Measurements from ENCODE around the gene MCM8. TPM values are rescaled to one million over a fixed set of nuclear protein-coding genes. Genes with fewer than 3 reads are reported as not detected.

The MCM8 gene
- total RNA-seq, 1 experiment from 2014 or later, result 38.0 TPM

DNA sequence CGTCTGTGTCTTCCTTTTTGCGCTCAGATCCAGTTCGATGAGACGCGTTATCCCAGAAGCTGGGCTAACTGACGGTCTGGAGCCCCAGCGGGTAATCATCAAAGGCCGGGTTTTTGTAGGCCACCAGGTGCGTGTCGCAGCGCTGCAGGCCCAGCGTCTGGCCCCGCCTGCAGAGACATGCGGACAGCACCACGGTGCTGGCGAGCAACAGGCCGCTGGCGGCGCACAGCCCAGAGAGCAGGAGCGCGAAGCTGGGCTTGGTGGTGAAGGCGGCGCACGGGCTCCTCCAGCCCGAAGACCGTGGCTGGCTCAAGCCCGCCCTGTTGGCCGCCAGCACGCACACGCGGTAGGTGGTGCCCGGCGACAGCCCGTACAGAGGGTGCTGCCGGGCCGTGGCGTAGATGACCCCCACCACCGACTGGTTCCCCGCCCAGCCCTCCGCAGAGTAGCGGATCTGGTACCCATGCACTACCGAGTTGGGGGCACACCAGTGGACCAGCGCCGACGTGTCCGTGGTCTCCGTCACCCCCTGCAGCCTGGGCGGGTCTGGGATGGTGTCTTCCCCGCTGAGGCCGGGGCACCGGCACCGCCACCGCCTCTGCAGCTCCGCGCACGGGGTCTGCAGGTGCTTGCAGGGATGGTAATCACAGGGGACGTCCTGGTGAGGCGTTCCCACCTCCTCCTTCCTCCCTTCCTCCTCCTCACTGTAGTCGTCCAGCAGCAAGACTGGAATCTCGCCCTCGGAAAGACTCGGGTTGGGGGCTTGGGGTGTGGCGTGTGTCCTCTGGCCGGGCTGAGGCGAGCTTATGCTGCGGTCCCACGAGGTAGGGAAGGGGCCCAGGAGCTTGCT, 90.7 kb downstream of the MCM8 start:
- DNase-seq (ENCODE audit: low read depth), result no peak

DNA sequence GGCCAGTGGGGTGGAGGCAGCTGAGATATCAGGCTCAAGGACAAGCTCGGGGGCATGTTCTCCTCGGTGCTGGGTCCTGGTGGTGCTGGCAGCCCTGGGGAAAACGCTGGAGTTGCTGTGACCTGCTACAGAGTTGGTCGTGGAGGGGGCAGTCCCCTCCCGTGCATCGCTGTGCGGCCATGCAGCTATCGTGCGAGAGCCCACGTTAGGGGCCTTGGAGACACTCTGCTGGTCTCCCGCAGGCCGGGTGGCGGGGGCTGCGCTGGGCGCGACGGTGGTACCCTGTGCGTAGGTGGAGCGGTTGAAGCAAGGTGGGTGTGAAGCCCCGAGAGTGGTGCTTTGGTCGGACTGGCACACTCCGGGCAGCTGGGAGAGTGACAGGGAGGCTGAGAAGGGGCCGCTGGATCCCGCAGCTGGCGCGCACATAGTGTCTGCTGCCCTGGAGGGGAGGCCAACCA, 91.4 kb downstream of the MCM8 start:
- no peak for DNase-seq (ENCODE audit: low read depth)

DNA sequence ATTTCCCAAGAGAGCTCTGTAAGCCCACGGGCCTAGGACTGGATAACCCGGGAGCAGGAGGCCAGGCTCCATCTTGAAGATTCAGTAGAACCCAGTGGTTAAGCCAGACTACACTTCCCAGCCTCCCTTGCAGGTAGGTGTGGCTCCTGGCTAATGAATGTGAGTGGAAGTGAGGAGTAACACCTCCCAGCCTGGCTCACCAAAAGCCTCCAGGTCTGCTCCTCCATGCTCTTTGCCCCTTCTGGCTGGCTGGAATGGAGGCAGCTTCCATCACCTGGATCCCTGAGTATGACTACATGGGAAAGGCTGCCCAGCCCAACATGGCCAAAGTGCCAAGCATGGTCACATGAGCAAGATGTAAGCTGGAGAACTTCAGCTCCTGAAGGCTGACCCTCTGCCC, 93.7 kb downstream of the MCM8 start:
- DNase-seq (ENCODE audit: low read depth), result no peak

DNA sequence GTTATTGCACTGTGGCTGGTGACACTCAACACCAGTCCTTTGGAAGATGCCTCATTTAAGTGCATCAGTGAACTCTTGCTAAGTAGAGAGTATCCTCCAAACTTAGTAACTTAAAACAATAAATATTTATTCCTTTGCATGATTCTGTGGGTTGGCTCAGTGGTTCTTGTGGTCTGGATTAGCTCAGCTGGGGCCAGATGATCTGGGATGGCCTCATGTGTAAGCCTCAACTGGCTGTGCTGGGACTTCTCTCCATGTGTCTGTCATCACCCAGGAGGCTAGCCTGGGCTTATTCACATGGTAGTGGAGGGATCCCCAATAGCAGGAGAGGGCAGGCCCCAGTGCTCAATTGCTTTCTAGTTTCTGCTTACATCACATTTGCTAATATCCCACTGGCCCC, 95.1 kb downstream of the MCM8 start:
- DNase-seq (ENCODE audit: low read depth), result no peak

- DNase-seq (ENCODE audit: low read depth), result no peak
Observed at GRCh38 chr20:6046432-6046831, 96.0 kb downstream of the MCM8 start.

GRCh38 chr20:6048391-6048790, 97.9 kb downstream of the MCM8 start:
- no peak for DNase-seq (ENCODE audit: low read depth)

Other genes starting within 250 kb of the MCM8 start
- gene SHLD1, start 200.3 kb upstream of the MCM8 start, total RNA-seq (2014; rRNA removed; shearing (Covaris generic)), result 2.8 and 3.0 TPM in 2 replicates
- 0.42 and 1.5 TPM in 2 replicates for gene CHGB, start 39.1 kb upstream of the MCM8 start, total RNA-seq (2014; rRNA removed; shearing (Covaris generic))
- gene TRMT6, start 119 bp upstream of the MCM8 start, total RNA-seq (2014; rRNA removed; shearing (Covaris generic)), result 23.4 and 28.9 TPM in 2 replicates
- gene CRLS1, start 55.5 kb downstream of the MCM8 start, total RNA-seq (2014; rRNA removed; shearing (Covaris generic)), result 54.5 and 80.8 TPM in 2 replicates
- gene LRRN4, start 103.4 kb downstream of the MCM8 start, total RNA-seq (2014; rRNA removed; shearing (Covaris generic)), result 0.15 and 0.86 TPM in 2 replicates
- gene FERMT1, start 172.4 kb downstream of the MCM8 start, total RNA-seq (2014; rRNA removed; shearing (Covaris generic)), result 4.6 and 5.7 TPM in 2 replicates